ENCODE data around the gene SMG9.

SMG9 gene

DNA sequence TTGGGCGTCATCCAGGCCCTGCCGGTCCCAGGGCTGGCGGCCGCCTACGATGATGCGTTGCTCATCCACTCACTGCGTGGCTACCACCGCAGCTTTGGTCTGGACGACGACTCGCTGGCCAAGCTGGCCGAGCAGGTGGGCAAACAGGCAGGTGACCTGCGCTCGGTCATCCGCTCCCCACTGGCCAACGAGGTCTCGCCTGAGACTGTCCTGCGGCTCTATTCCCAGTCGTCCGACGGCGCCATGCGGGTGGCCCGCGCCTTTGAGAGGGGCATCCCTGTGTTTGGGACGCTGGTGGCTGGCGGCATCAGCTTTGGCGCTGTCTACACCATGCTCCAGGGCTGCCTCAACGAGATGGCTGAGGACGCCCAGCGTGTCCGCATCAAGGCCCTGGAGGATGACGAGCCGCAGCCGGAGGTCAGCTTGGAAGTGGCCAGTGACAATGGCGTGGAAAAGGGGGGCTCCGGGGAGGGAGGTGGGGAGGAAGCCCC is 35.3 kb downstream of the SMG9 start:
- no peak for DNase-seq (ENCODE audit: extremely low read depth, insufficient read length)
- H3K36me3 ChIP-seq (ENCODE audit: control insufficient read depth, insufficient read depth, low read length) = no peaks in the 10 kb centered on the region
- H3K27me3 ChIP-seq (replicated peaks; ENCODE audit: control insufficient read depth, insufficient read depth, low read length) = no peaks in the 10 kb centered on the region; the same call in 1 of the 2 replicates
- no peak overlapping the region for H3K4me3 ChIP-seq (replicated peaks; ENCODE audit: low read depth, low read length)
- TF ChIP-seq CTCF (IDR thresholded peaks at IDR 0.05; ENCODE audit: insufficient read depth, low read length, poor library complexity, severe bottlenecking) = no peak

- Histone ChIP-seq H3K36me3 (ENCODE audit: control insufficient read depth, insufficient read depth, low read length) (no peaks in the 10 kb centered on the region), H3K4me3 (replicated peaks; ENCODE audit: low read depth, low read length) (no peak overlapping the region), H3K27me3 (replicated peaks; ENCODE audit: control insufficient read depth, insufficient read depth, low read length) (no peaks in the 10 kb centered on the region; the same call in 1 of the 2 replicates)
- TF ChIP-seq CTCF (IDR thresholded peaks at IDR 0.05; ENCODE audit: insufficient read depth, low read length, poor library complexity, severe bottlenecking) = no peak
- DNase-seq (ENCODE audit: extremely low read depth, insufficient read length) = no peak
Observed at GRCh38 chr19:43718627-43719377, 36.0 kb downstream of the SMG9 start.

GRCh38 chr19:43715776-43716175 is 39.0 kb downstream of the SMG9 start, which contains the start of gene IRGC:
Gene IRGC (plus strand): TSS chr19:43716076. CDS start chr19:43718559, 2,483 bp downstream.
- Histone ChIP-seq H3K36me3 (ENCODE audit: control insufficient read depth, insufficient read depth, low read length) (no peaks in the 10 kb centered on the region), H3K4me3 (replicated peaks; ENCODE audit: low read depth, low read length) (no peak within 1 kb of the TSS), H3K27me3 (replicated peaks; ENCODE audit: control insufficient read depth, insufficient read depth, low read length) (no peaks in the 10 kb centered on the region; the same call in 1 of the 2 replicates)
- DNase-seq (ENCODE audit: extremely low read depth, insufficient read length) = no peak
- TF ChIP-seq CTCF (IDR thresholded peaks at IDR 0.05; ENCODE audit: insufficient read depth, low read length, poor library complexity, severe bottlenecking) = no peak

DNA sequence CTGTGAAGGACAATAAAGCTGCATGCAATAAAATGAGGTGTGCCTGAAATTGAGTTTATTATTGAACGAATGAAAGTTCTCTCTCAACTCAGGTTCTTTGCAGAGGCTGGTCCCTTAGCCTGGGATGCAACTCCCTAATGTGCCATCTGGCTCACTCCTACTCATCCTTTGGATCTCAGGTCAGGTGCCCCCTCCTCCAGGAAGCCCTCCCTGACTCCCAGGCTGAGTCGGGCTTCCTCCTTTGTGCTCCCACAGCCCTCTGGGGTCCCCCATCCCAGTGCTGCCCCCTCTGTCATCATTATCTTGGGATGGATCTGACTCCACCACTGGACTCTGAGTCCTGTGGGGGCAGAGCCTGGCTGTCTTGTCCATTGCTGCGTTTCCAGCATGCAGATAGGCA is 41.6 kb downstream of the SMG9 start:
- H3K4me3 ChIP-seq (replicated peaks; ENCODE audit: low read depth, low read length) = no peak overlapping the region
- H3K36me3 ChIP-seq (ENCODE audit: control insufficient read depth, insufficient read depth, low read length) = no peaks in the 10 kb centered on the region
- H3K27me3 ChIP-seq (replicated peaks; ENCODE audit: control insufficient read depth, insufficient read depth, low read length) = no peaks in the 10 kb centered on the region; the same call in 1 of the 2 replicates
- no peak for TF ChIP-seq CTCF (IDR thresholded peaks at IDR 0.05; ENCODE audit: insufficient read depth, low read length, poor library complexity, severe bottlenecking)
- DNase-seq (ENCODE audit: extremely low read depth, insufficient read length) = no peak

DNA sequence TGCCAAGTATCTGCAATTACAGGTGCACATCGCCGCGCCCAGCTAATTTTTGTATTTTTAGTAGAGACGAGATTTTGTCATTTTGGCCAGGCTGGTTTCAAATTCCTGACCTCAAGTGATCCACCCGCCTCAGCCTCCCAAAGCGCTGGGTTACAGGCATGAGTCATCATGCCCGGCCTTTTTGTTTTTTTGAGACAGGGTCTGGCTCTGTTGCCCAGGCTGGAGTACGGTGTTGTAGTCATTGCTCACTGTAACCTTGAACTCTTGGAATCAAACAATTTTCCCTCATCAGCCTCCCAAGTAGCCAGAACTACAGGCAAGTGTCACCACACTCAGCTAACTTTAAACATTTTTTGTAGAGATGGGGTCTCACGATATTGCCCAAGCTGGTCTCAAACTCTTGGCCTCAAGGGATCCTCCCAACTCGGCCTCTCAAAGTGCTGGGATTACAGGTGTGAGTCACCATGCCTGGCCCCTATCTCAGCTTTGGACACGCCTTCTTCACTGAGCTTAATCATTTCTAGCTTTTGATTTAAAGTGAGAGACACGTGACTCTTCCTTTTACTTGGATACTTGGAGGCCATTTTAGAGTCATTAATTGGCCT is 42.9 kb downstream of the SMG9 start:
- no peak for TF ChIP-seq CTCF (IDR thresholded peaks at IDR 0.05; ENCODE audit: insufficient read depth, low read length, poor library complexity, severe bottlenecking)
- DNase-seq (ENCODE audit: extremely low read depth, insufficient read length) = no peak
- Histone ChIP-seq H3K27me3 (replicated peaks; ENCODE audit: control insufficient read depth, insufficient read depth, low read length) (no peaks in the 10 kb centered on the region; the same call in 1 of the 2 replicates), H3K36me3 (ENCODE audit: control insufficient read depth, insufficient read depth, low read length) (no peaks in the 10 kb centered on the region), H3K4me3 (replicated peaks; ENCODE audit: low read depth, low read length) (no peak overlapping the region)
